Renal cortical epithelial cell (primary cell): Measurements from ENCODE around the gene ADAT1. TPM values are rescaled to one million over a fixed set of nuclear protein-coding genes. Genes with fewer than 3 reads are reported as not detected.

Experiments
- total RNA-seq: library from RNA; depleted of rRNA; stranded (reverse); fragments of >200 nt; gene quantifications from 2 replicates; pipeline ENCODE4 v1.2.3, GENCODE V29; 2014

Gene ADAT1
- total RNA-seq, 1 donor from 2014 or later, result 97.7 TPM

Other genes with a start within 250 kb of the ADAT1 start
- gene CFDP1, start 189.8 kb downstream of the ADAT1 start, total RNA-seq, result 39.6 and 96.2 TPM in 2 replicates
- 28.8 and 30.9 TPM in 2 replicates for gene TMEM170A, start 158.6 kb downstream of the ADAT1 start, total RNA-seq
- 1.1 and 1.4 TPM in 2 replicates for gene CHST6, start 127.8 kb downstream of the ADAT1 start, total RNA-seq
- gene CHST5, start 87.2 kb downstream of the ADAT1 start, total RNA-seq, result 0.05 TPM in 1 of 2 replicates, not detected in the other
- 9.7 and 18.3 TPM in 2 replicates for gene TMEM231, start 67.0 kb downstream of the ADAT1 start, total RNA-seq
- 42.9 and 101 TPM in 2 replicates for gene GABARAPL2, start 56.9 kb downstream of the ADAT1 start, total RNA-seq
- gene KARS1, start 24.4 kb upstream of the ADAT1 start, total RNA-seq, result 144 and 236 TPM in 2 replicates
- 31.8 and 35.7 TPM in 2 replicates for gene TERF2IP, start 24.5 kb upstream of the ADAT1 start, total RNA-seq
- gene CPHXL2, start 53.7 kb upstream of the ADAT1 start, total RNA-seq, result not detected in 2 replicates
- gene DUXB, start 78.2 kb upstream of the ADAT1 start, total RNA-seq, result not detected in 2 replicates
- gene CPHXL, start 103.2 kb upstream of the ADAT1 start, total RNA-seq, result not detected in 2 replicates